H4 (cell line): ENCODE results near the gene CTNNB1. TPM values are rescaled to one million over a fixed set of nuclear protein-coding genes. Genes with fewer than 3 reads are reported as not detected.

Experiments used
- DNase-seq: peaks from one replicate; pipeline ENCODE4 v3.0.0-alpha.2; 2015; ENCODE audit warnings: low spot score
- total RNA-seq: library from RNA; depleted of rRNA; stranded (reverse); fragments of >200 nt; shearing (Covaris generic); gene quantifications from 2 replicates; pipeline ENCODE4 v1.2.3, GENCODE V29; 2014

CTNNB1 gene
- total RNA-seq, 1 experiment from 2014 or later: 315 TPM

- DNase-seq: no peak
These were observed 20.1 kb downstream of the CTNNB1 start for GRCh38 chr3:41219424-41219823.

- no peak for DNase-seq
These were observed 21.8 kb downstream of the CTNNB1 start for GRCh38 chr3:41220906-41221677.

GRCh38 chr3:41222012-41222411 lies 22.7 kb downstream of the CTNNB1 start:
- DNase-seq: no peak

- no peak for DNase-seq
These were observed 23.2 kb downstream of the CTNNB1 start for GRCh38 chr3:41222501-41222900.

- no peak for DNase-seq
These were observed 23.8 kb downstream of the CTNNB1 start for GRCh38 chr3:41223078-41223477.

- no peak for DNase-seq
These were observed 24.4 kb downstream of the CTNNB1 start for GRCh38 chr3:41223691-41224090.

- DNase-seq: no peak
These were observed 25.0 kb downstream of the CTNNB1 start for GRCh38 chr3:41224120-41224806.

- DNase-seq: no peak
These were observed 35.8 kb downstream of the CTNNB1 start for GRCh38 chr3:41234823-41235721.

- DNase-seq: no peak
These were observed 36.9 kb downstream of the CTNNB1 start for GRCh38 chr3:41236228-41236627.

- no peak for DNase-seq
These were observed 38.6 kb downstream of the CTNNB1 start for GRCh38 chr3:41237907-41238306.

GRCh38 chr3:41239587-41239986 lies 40.3 kb downstream of the CTNNB1 start:
- no peak for DNase-seq

GRCh38 chr3:41241161-41241560 lies 41.9 kb downstream of the CTNNB1 start:
- DNase-seq: no peak

- no peak for DNase-seq
These were observed 42.7 kb downstream of the CTNNB1 start for GRCh38 chr3:41241800-41242571.

GRCh38 chr3:41243183-41243582 lies 43.9 kb downstream of the CTNNB1 start:
- DNase-seq: no peak

- no peak for DNase-seq
These were observed 45.5 kb downstream of the CTNNB1 start for GRCh38 chr3:41244620-41245336.

GRCh38 chr3:41247055-41248004 lies 48.0 kb downstream of the CTNNB1 start:
- no peak for DNase-seq

- DNase-seq: no peak
These were observed 49.2 kb downstream of the CTNNB1 start for GRCh38 chr3:41248525-41248924.

GRCh38 chr3:41249318-41249717 lies 50.0 kb downstream of the CTNNB1 start:
- DNase-seq: no peak

GRCh38 chr3:41250825-41251224 lies 51.5 kb downstream of the CTNNB1 start:
- no peak for DNase-seq

- no peak for DNase-seq
These were observed 52.3 kb downstream of the CTNNB1 start for GRCh38 chr3:41251593-41251992.
